HG03520 (cell line): ENCODE data around the gene WDR86.

Experiments
- ATAC-seq: cut with Tn5 transposase; IDR thresholded peaks from one replicate; pipeline ENCODE4 v1.9.1; 2021; ENCODE audit warnings: mild to moderate bottlenecking, moderate library complexity; ENCODE audit not compliant: unreplicated experiment

Gene WDR86

DNA sequence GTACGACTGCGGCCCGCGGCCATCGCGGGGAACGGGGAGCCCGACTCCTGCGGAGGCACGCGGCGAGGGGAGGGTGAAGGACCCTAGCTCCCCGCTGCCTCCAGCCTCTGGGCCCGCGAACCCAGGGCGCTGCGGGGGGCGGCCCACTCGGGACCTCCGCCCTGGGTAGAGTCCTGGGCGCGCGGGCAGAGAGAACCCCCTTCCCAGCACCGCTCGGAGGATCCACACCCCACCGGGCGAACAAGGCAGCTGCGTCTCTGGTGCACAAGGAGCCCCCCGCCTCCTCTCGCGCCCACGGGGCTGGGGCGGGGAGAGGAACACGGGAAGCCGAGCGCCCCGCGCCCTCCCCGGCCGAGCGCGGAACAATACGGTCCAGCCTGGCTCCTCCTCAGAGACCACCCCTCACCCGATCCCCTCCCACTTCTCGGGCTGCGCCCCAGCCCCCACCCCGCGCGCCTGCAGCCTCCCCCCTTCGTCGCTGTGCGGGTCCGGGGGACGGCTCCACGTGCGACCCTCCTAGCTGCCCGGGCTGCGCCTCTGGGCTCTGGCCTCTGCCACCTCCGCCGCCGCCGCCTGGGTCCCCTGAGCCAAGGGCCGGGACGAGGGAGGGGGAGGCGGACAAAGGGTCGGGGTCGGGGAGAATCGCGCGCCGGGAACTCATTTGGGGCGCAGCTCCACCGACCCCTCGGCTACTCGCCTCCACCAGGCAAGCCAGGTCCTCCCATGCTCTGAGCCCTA lies at the start of gene WDR86:
Gene WDR86, minus strand, starts transcription at position 372 of the 738 bp plus-strand sequence. CDS start 449 bp downstream, outside the sequence.
- ATAC-seq, result no peak

DNA sequence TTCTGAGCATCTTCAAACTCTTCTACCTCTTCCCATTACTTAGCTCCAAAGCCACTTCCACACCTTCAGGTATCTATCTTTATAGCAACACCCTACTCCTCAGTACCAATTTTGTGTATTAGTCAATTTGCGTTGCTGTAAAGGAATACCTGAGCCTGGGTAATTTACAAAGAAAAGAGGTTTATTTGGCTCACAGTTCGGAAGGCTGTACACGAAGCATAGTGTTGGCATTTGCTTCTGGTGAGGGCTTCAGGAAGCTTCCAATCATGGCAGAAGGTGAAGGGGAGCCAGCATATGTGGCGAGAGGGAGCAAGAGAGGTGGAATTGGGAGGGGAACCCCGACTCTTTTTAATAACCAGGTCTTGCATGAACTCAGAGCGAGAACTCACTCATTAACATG lies 47.7 kb upstream of the WDR86 start:
- ATAC-seq, result no peak

DNA sequence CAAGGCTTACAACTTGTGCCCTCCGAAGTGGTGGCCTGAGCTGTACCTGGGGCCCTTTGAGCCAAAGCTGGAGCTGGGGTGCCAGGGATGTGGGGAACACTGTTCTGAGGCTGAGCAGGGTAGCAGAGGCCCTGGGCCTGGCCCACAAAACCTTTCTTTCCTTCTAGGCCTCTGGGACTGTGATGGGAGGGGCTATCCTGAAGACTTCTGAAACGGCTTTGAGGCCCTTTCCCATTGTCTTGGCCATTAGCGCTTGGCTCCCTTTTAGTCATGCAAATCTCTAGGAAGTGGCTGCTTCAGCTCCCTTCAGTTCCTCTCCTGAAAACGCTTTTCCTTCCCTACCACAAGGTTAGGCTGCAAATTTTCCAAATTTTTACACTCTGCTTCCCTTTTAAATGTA lies 46.9 kb upstream of the WDR86 start:
- no peak for ATAC-seq

DNA sequence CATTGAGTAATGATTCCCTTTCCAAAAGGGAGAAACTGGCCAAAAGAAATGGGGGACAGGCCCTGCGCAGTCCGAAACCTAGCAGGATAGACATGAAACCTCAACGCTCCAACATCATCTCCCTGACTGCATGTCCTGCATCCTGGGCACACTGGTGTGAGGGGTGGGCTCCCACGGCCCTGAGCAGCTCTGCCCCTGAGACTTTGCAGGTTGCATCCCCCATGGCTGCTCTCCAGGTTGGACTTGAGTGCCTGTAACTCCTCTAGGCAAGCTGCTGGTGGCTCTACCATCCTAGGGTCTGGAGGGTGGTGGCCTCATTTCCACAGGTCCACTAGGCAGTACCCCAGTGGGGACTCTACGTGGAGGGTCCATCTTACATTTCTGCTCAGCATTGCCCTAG lies 46.4 kb upstream of the WDR86 start:
- ATAC-seq, result no peak

- ATAC-seq, result no peak
Observed at GRCh38 chr7:151455690-151456089, 45.9 kb upstream of the WDR86 start.

- ATAC-seq, result no peak
Observed at GRCh38 chr7:151454932-151455530, 45.2 kb upstream of the WDR86 start.

- ATAC-seq, result no peak
Observed at GRCh38 chr7:151454305-151454704, 44.5 kb upstream of the WDR86 start.

- no peak for ATAC-seq
Observed at GRCh38 chr7:151453326-151453791, 43.5 kb upstream of the WDR86 start.

DNA sequence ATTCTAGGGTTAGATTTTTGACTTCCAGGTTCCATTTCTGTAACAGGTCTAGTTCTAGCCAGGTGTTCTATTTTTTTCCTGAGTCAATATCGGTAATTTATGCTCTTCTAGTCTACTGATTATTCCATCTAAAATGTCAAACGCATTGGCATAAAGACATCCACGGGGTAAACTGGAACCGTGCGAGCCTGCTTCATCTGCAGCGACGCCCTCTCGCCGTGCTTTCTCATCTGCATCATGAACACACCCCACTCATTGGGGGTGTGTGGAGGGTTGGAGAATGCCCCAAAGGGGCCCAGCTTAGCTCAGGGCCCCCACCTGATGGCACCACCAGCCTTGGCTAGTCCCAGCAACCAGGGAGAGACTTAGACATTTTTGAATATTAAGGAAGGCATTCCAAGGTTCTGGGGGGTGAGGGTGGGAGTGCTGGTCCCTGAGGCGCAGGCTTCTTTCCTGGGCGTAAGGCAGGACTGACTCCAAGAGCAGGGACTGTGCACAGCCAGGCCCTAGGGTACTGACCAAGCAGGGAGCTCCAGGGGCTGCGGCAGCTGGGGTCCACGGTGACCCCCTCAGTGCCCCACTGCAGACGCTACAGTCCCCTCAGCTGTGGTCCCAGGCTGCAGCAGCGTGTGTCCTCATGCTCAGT lies 43.0 kb upstream of the WDR86 start:
- no peak for ATAC-seq

DNA sequence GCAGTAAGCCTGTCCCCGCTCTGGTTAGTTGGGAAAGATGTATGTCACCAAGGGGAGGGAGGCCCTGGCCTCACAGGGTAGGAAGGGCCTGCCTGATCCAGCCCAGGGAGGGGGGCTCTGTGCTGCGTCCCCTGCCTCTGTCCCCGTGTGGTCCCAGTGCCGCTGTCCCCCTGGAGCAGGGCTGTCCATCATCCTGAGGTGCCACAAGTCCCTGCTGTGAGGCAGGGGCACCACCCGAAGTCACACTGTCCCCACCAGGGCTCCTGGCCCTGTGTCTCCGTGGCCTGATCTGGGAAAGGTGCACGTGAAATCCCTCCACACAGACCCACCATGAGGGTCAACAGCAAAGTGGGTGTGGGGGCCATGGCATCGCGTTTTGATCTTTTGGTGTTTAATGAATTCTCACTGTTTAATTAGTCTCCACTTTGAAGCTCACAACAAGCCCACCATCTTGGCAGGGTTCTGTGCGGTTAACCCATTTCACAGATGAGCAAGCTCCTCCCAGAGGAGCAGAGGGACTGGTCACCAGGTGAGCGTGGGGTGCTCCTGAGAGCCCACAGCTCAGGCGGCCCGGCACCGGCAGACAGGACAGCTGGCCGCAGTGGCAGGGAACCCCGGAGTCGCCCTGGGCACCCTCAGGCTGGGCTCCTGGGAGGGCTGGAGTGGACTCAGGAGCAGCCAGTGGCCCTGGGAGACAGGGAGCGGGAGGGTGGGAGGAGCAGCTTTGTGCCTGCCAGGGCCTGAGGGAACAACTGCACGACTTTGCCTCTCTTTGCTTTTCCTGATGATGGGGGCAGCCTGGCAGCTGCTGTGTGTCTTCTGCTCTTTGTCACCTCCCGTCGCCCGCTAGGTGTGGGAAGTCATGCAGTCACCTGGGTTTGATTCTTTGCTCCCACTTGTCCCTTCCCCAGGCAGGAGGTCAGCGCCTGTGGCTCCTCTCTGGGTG lies 42.1 kb upstream of the WDR86 start:
- no peak for ATAC-seq

DNA sequence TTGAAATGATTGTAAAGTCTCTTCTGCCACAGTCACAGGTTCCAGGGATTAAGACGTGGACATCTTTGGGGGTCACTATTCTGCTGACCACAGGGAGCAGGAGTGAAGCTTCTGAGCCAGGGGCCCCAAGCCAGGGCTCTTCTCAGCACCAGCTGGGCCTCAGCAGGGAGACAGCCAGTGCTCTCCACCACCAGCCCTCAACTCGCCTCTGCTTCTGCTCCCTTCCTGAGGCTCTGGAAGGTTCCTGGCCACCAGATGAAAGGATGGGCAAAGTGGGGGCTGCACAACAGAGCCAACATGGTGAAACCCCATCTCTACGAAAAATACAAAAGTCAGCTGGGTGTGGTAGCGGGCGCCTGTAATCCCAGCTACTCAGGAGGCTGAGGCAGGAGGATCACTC lies 41.3 kb upstream of the WDR86 start:
- no peak for ATAC-seq

DNA sequence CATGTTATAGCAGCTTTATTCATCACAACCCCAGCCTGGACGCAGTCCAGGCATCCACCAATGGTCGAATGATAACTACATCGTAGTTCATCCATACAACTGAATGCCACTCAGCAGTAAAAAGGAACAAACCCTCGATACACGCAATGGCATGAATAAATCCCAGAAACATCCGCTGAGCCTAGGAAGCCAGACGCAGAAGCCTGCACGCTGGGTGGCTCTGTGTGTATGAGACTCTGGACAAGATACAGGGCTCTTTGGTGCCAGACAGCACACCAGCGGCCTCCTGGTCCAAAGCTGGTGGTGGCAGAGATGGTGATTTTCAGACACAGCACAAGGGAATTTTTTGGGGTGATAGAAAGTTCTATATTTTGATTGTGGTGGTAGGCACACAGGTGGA lies 40.2 kb upstream of the WDR86 start:
- no peak for ATAC-seq

DNA sequence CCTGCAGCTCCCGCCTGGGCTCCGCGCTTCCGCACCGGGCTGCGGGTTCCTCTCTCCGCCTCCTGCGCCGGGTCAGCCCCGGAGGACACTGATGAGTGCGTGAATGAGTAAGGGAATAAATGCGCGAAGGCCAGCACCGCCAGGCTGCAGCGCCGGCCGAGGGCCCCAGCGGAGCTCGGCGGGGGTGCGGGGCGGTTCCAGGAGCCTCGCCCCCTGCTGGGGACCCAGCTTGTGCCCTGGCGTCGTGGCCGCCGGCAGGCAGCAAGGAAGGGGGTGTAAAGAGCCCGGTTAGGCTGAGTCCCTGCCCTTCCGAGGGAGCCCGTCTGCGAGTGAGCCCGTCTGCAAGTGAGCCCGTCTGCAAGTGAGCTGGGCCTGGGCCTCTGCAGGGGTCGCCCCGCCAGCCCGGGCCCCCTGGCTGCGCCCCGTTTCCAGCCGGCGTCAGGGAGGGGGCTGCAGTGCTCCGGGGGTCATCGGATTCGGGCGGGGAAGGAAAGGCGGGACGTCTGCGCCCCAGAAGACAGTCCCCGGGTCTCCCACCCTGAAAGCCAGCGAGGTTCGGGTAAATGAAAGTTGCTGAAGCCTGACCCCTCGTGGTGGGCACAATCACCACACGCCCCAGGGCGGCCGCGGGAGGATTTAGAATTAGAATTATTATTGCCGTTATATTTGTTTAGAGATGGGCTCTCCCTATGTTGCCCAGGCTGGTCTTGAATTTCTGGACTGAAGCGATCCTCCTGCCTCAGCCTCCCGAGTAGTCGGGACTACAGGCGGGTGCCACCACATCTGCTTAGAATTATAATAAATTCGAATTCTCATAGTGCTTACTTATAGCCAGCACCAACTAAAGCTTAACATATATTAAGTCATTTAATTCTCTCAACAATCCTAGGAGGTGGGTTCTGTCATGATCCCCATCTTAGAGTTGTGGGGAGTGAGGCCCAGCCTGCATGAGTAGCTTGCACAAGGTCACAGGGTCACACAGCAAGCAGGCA lies 38.7 kb upstream of the WDR86 start:
- ATAC-seq, result peak; percentile 62

GRCh38 chr7:151447901-151448260 lies 38.0 kb upstream of the WDR86 start:
- ATAC-seq, result no peak

- no peak for ATAC-seq
Observed at GRCh38 chr7:151447312-151447711, 37.5 kb upstream of the WDR86 start.

GRCh38 chr7:151446412-151446811 lies 36.6 kb upstream of the WDR86 start:
- no peak for ATAC-seq

DNA sequence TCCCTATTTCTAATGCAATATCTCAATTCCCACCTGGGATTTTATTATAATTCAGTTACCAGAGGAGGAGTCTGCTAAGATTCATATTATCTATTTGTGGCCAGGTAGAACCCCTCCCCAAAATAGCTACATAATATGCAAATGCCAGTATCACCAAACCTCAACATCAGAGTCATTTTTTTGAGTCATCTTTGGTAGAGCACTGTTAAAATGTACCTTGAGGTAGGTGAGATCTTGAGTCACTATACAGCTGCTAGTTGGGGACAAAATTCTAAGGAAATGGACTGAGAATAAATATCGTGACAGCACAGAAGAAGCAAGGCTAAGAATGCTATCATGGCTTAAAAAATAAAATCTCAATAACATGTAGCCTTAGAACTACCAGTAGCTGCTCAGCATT lies 34.8 kb upstream of the WDR86 start:
- ATAC-seq, result no peak

- ATAC-seq, result no peak
Observed at GRCh38 chr7:151442776-151443496, 33.1 kb upstream of the WDR86 start.

- ATAC-seq, result no peak
Observed at GRCh38 chr7:151440799-151441445, 31.1 kb upstream of the WDR86 start.
